GM19468 (cell line): ENCODE results near the gene DDR2.
"Not testable (repeated sequence)": the region's sequence is repeated elsewhere in the genome, so short reads cannot be mapped to it uniquely, and the experiment has no call there.

ENCODE experiments used
- ATAC-seq: cut with Tn5 transposase; IDR thresholded peaks from one replicate; pipeline ENCODE4 v1.9.1; 2021; ENCODE audit warnings: mild to moderate bottlenecking, moderate library complexity, moderate number of reproducible peaks; ENCODE audit not compliant: unreplicated experiment; ENCODE audit errors: extremely low read depth

The DDR2 gene

GRCh38 chr1:162632217-162632666 is at the start of gene DDR2:
DDR2 (plus strand) TSS chr1:162632464; CDS start chr1:162719064, 86,600 bp downstream.
- ATAC-seq, result no peak

- not testable (repeated sequence) for ATAC-seq
Measured at GRCh38 chr1:162582901-162583300, 49.4 kb upstream of the DDR2 start.

- not testable (repeated sequence) for ATAC-seq
Measured at GRCh38 chr1:162585101-162585500, 47.2 kb upstream of the DDR2 start.

GRCh38 chr1:162587347-162587746 is 44.9 kb upstream of the DDR2 start:
- ATAC-seq, result no peak

GRCh38 chr1:162587761-162588260 is 44.5 kb upstream of the DDR2 start:
- no peak for ATAC-seq

GRCh38 chr1:162590101-162590500 is 42.2 kb upstream of the DDR2 start:
- ATAC-seq, result no peak

- no peak for ATAC-seq
Measured at GRCh38 chr1:162590686-162591085, 41.6 kb upstream of the DDR2 start.

GRCh38 chr1:162596514-162597170 is 35.6 kb upstream of the DDR2 start:
- no peak for ATAC-seq

- ATAC-seq, result no peak
Measured at GRCh38 chr1:162599451-162599850, 32.8 kb upstream of the DDR2 start.

GRCh38 chr1:162603117-162603516 is 29.1 kb upstream of the DDR2 start:
- ATAC-seq, result not testable (repeated sequence)

GRCh38 chr1:162605225-162605927 is 26.9 kb upstream of the DDR2 start:
- no peak for ATAC-seq

- ATAC-seq, result no peak
Measured at GRCh38 chr1:162609306-162609705, 23.0 kb upstream of the DDR2 start.

- ATAC-seq, result no peak
Measured at GRCh38 chr1:162612606-162613400, 19.5 kb upstream of the DDR2 start.

GRCh38 chr1:162616848-162617247 is 15.4 kb upstream of the DDR2 start:
- ATAC-seq, result no peak

- no peak for ATAC-seq
Measured at GRCh38 chr1:162617513-162617912, 14.8 kb upstream of the DDR2 start.

- no peak for ATAC-seq
Measured at GRCh38 chr1:162619076-162619475, 13.2 kb upstream of the DDR2 start.

GRCh38 chr1:162621256-162621655 is 11.0 kb upstream of the DDR2 start:
- no peak for ATAC-seq

GRCh38 chr1:162625679-162626078 is 6.6 kb upstream of the DDR2 start:
- ATAC-seq, result no peak

- ATAC-seq, result no peak
Measured at GRCh38 chr1:162626094-162626493, 6.2 kb upstream of the DDR2 start.

GRCh38 chr1:162626761-162627160 is 5.5 kb upstream of the DDR2 start:
- ATAC-seq, result no peak
